OCI-M1 (cell line): Measurements from ENCODE around the gene MBP.
"Not testable (repeated sequence)": the region's sequence is repeated elsewhere in the genome, so short reads cannot be mapped to it uniquely, and the experiment has no call there.

ENCODE experiments used
- DNase-seq: peaks from one replicate; lab custom pipeline; 2025; lab: John Stamatoyannopoulos, UW

The MBP gene

GRCh38 chr18:76970770-76971559 lies 161.6 kb downstream of the MBP start:
- no peak for DNase-seq

- no peak for DNase-seq
Measured at GRCh38 chr18:76967721-76968472, 164.7 kb downstream of the MBP start.

DNA sequence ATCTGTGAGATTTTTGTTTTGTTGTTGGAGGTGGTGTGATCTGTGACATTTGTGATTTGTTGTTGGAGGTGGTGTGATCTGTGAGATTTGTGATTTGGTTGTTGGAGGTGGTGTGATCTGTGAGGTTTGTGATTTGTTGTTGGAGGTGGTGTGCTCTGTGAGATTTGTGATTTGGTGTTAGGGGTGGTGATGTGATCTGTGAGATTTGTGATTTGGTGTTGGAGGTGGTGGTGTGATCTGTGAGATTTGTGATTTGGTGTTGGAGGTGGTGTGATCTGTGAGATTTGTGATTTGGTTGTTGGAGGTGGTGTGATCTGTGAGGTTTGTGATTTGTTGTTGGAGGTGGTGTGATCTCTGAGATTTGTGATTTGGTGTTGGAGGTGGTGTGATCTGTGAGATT lies 165.3 kb downstream of the MBP start:
- not testable (repeated sequence) for DNase-seq

DNA sequence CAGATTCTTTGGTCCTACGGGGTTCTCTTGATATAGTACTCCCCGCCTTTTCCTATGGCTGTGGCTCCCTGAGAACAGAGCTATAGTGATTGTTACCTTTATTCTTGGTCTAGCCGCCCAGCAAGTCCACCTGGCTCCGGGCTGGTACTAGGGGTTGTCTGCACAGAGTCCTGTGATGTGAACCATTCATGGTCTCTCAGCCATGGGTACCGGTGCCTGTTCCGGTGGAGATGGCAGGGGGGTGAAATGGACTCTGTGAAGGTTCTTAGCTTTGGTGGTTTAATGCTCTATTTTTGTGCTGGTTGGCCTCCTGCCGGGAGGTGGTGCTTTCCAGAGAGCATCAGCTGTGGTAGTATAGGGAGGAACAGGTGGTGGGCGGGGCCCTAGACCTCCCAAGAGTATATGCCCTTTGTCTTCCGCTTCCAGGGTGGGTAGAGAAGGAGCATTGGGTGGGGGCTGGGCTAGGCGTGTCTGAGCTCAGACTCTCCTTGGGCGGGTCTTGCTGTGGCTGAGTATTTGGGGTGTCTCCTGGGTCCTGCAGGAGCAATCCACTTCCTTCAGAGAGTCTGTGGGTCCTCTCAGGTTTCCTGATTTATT lies 166.9 kb downstream of the MBP start:
- DNase-seq = not testable (repeated sequence)

DNA sequence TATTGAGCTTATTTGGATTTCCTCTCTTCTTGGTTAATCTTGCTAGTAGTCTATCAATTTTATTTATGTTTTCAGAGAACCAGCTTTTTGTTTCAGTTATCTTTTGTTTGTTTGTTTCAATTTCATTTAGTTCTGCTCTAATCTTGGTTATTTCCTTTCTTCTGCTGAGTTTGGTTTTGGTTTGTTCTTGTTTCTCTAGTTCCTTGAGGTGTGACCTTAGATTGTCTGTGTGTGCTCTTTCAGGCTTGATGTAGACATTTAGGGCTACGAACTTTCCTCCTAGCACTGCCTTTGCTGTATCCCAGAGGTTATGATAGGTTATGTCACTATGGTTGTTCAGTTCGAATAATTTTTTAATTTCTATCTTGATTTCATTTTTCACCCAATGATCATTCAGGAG lies 168.6 kb downstream of the MBP start:
- DNase-seq = no peak

GRCh38 chr18:76962851-76963250 lies 169.7 kb downstream of the MBP start:
- DNase-seq = peak; percentile 45

- DNase-seq = no peak
Measured at GRCh38 chr18:76960528-76961035, 172.0 kb downstream of the MBP start.

GRCh38 chr18:76959605-76960004 lies 173.0 kb downstream of the MBP start:
- no peak for DNase-seq

DNA sequence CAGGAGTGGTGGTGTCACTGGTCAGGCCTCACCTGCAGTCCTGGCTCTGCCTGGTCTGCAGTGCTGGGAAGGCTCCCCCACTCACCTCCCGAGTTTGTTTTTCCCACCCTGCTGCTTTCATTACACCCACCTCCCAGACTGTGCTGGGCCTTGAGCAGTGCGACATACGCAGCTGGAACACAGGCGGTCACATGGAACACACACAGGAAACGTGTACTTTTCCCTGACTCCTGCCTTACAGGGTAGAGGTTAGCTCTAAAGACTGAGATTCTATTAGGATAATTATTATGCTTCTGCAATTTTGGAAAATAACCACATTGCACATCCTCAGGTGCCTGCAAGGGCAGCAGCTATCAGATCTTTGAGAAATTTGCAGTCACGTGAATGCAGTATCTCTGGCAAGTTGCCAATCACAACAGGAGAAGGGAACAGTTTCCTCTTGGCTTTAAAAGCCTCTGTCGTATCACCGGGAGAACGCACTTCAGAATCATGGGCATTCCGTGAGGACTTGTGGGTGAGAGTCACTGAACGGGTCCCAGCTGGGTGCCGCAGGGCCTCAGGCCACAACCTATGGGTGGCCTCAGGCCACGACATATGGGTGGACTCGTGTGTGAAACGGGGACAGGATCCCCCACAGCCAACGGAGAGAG lies 173.8 kb downstream of the MBP start:
- no peak for DNase-seq

- DNase-seq = peak; percentile 14
Measured at GRCh38 chr18:76957384-76958355, 174.9 kb downstream of the MBP start.

- no peak for DNase-seq
Measured at GRCh38 chr18:76956648-76957047, 175.9 kb downstream of the MBP start.

- DNase-seq = no peak
Measured at GRCh38 chr18:76955524-76956170, 176.9 kb downstream of the MBP start.

- no peak for DNase-seq
Measured at GRCh38 chr18:76953583-76954233, 178.9 kb downstream of the MBP start.

DNA sequence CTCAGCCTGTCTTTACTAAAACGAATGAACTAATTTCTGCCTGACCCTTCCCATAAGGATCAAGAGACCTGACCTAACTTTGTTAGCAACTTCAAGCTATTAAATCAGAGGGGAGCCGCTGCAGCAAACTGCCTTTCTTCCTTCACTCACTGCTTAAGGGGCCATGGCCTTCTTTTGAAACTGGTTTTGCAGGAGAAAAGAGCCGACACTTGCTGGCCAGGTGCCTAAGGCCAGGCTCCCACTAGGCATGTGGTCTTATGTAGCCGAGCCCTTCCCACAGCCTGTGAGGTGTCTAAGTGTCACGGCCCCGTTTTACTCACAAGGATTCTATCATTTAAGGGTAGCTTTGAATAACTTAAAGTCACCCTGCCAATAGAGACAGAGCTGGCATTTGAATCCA lies 179.4 kb downstream of the MBP start:
- DNase-seq = no peak

DNA sequence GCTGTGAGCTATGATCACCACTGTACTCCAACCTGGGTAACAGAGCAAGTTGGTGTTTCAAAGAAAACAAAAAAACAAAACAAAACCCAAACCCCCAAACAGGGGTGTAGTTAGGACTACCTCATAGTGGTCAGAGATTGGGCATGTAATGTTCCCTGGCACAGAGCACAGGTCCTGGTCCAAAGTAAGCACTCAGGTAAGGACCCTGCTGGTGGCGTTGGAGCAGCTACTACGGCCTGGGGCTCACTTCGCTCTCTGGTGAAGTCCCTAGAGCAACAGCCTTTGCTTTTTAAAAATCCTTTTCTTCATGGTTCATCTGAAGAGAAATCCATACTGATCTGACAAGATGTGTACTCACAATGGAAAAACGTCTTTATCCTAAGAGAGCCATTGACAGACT lies 179.8 kb downstream of the MBP start:
- DNase-seq = no peak

GRCh38 chr18:76951456-76952247 lies 180.9 kb downstream of the MBP start:
- peak; percentile 58 for DNase-seq

- no peak for DNase-seq
Measured at GRCh38 chr18:76948345-76948744, 184.2 kb downstream of the MBP start.

GRCh38 chr18:76944346-76944745 lies 188.2 kb downstream of the MBP start:
- not testable (repeated sequence) for DNase-seq
